BE2C (cell line): ENCODE results near the gene PDSS1.

Source experiments
- DNase-seq: peaks from one replicate; pipeline ENCODE4 v3.0.0-alpha.2; 2020
- H3K27me3 ChIP-seq: fragments of 250-450 bp; sonication (Bioruptor Pico); 2 replicates; pipeline ENCODE4 v1.5.1; 2020; ENCODE audit warnings: mild to moderate bottlenecking
- H3K36me3 ChIP-seq: fragments of 250-450 bp; sonication (Bioruptor Pico); 2 replicates; pipeline ENCODE4 v1.5.1; 2020; ENCODE audit warnings: mild to moderate bottlenecking
- H3K4me1 ChIP-seq: fragments of 250-450 bp; sonication (Bioruptor Pico); 2 replicates; pipeline ENCODE4 v1.5.1; 2020
- H3K4me3 ChIP-seq: 2 replicates; pipeline ENCODE4 v1.5.1; 2011; ENCODE audit warnings: low read depth, low read length
- H3K9me3 ChIP-seq: fragments of 250-450 bp; sonication (Bioruptor Pico); 2 replicates; pipeline ENCODE4 v1.5.1; 2020
- TF ChIP-seq, protein P1 (sequence below): IDR thresholded peaks from 2 replicates; pipeline ENCODE4 v1.5.1; 2012; ENCODE audit warnings: mild to moderate bottlenecking, low read depth, low read length

PDSS1 gene

DNA sequence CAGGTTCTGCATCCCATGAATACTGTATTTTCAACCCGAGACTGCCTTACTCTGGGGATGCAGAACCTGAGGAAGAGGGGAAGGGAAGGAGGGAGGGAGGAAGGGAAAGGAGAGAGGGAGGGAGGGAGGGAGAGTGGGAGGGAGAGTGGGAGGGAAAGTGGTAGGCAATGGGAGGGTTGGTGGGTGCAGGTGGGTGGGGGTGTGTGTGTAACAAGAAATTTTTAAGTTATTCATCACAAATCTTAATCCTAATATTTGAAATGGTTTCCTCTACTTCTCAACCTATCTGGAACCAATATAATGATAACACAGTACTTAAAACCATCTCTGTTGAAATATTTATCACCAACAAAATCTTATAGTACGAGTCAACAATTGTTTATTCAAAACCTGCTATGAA, 68.0 kb downstream of the PDSS1 start:
- Histone ChIP-seq H3K27me3 (no peaks in the 10 kb centered on the region), H3K36me3 (no peaks in the 10 kb centered on the region), H3K4me3 (no peak overlapping the region), H3K4me1 (no peaks in the 10 kb centered on the region), H3K9me3 (no peaks in the 10 kb centered on the region)
- DNase-seq, result no peak
- TF ChIP-seq, protein P1, sequence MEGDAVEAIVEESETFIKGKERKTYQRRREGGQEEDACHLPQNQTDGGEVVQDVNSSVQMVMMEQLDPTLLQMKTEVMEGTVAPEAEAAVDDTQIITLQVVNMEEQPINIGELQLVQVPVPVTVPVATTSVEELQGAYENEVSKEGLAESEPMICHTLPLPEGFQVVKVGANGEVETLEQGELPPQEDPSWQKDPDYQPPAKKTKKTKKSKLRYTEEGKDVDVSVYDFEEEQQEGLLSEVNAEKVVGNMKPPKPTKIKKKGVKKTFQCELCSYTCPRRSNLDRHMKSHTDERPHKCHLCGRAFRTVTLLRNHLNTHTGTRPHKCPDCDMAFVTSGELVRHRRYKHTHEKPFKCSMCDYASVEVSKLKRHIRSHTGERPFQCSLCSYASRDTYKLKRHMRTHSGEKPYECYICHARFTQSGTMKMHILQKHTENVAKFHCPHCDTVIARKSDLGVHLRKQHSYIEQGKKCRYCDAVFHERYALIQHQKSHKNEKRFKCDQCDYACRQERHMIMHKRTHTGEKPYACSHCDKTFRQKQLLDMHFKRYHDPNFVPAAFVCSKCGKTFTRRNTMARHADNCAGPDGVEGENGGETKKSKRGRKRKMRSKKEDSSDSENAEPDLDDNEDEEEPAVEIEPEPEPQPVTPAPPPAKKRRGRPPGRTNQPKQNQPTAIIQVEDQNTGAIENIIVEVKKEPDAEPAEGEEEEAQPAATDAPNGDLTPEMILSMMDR, result no peak

DNA sequence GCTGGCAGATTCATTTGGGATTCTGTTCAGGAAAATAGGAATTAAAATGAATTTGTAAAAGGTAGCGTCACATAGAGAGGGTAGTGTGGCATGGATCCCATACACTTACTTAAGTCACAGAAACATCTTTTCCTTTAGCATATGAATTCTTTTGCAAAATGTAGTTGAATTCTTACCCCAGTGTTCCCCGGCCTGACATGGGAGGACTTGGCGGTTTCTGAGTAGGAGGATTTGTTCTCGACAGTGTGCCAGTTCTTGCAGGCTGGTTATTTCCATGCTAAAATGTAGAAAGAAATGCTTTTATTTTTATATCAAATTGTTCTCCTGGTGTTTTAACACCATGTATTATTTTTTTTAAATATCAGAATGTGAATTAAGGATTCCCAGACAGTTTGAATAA, 72.6 kb downstream of the PDSS1 start:
- H3K9me3 ChIP-seq, result no peaks in the 10 kb centered on the region
- TF ChIP-seq, protein P1, result no peak
- no peaks in the 10 kb centered on the region for H3K36me3 ChIP-seq
- no peaks in the 10 kb centered on the region for H3K27me3 ChIP-seq
- no peak overlapping the region for H3K4me3 ChIP-seq
- H3K4me1 ChIP-seq, result no peaks in the 10 kb centered on the region
- DNase-seq, result no peak

DNA sequence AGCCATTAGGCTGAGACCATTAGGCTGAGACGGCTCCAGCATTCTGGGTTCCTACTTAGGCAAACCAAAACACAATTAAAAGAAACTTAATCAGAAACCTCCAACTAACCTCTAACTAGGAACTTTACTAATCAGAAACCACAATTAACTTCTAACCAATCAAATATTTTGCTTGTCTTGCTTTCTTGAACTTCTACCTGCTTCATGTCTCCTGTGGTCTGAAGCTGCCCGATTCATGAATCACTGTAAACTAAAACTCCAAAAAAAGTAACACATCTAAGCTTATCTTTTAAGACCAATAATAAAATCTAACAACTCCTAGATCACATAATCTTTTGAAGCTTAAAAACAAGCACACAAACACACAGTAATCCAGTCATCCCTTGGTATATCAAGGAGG, 76.1 kb downstream of the PDSS1 start:
- Histone ChIP-seq H3K4me3 (no peak overlapping the region), H3K36me3 (no peaks in the 10 kb centered on the region), H3K9me3 (no peaks in the 10 kb centered on the region), H3K27me3 (no peaks in the 10 kb centered on the region), H3K4me1 (no peaks in the 10 kb centered on the region)
- TF ChIP-seq, protein P1, result no peak
- no peak for DNase-seq

DNA sequence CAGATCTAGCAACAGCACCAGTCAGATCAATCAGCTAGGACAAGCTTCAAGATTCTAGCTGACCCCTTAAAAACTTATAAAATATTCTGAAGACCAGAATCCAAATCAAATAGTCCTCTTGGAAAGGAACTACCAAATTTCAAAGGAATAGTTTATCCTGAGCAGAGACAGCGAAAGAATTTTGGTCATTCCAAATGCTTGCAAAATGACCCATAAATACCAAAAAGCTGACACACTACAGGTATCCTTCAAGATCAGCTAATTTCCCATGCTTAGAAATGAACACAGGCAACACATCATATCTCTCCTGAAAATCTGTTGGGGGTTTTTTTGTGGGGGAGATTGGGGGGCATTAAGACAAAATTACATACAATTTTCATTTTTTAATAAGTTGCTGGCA, 78.8 kb downstream of the PDSS1 start:
- Histone ChIP-seq H3K9me3 (no peaks in the 10 kb centered on the region), H3K4me1 (no peaks in the 10 kb centered on the region), H3K27me3 (no peaks in the 10 kb centered on the region), H3K36me3 (no peaks in the 10 kb centered on the region), H3K4me3 (no peak overlapping the region)
- TF ChIP-seq, protein P1, result no peak
- no peak for DNase-seq

DNA sequence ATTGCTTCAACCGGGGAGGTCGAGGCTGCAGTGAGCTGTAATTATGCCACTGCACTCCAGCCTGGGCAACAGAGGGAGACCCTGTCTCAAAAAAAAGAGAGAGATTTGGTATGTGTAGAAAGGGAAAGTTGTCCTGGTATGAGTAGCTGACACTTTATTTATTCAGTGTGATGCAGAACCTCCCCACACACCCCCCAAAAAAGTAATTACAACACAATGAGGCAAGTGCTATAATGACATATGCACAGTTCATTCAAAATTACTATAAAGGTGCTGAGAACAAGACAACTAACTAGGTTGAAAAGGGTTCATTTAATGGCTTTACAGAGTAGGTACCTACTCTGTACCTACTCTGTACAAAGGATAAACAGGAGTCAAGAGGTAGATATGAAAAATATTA, 80.2 kb downstream of the PDSS1 start:
- no peaks in the 10 kb centered on the region for H3K4me1 ChIP-seq
- no peaks in the 10 kb centered on the region for H3K36me3 ChIP-seq
- TF ChIP-seq, protein P1, result no peak
- no peak for DNase-seq
- H3K9me3 ChIP-seq, result no peaks in the 10 kb centered on the region
- H3K4me3 ChIP-seq, result no peak overlapping the region
- no peaks in the 10 kb centered on the region for H3K27me3 ChIP-seq

DNA sequence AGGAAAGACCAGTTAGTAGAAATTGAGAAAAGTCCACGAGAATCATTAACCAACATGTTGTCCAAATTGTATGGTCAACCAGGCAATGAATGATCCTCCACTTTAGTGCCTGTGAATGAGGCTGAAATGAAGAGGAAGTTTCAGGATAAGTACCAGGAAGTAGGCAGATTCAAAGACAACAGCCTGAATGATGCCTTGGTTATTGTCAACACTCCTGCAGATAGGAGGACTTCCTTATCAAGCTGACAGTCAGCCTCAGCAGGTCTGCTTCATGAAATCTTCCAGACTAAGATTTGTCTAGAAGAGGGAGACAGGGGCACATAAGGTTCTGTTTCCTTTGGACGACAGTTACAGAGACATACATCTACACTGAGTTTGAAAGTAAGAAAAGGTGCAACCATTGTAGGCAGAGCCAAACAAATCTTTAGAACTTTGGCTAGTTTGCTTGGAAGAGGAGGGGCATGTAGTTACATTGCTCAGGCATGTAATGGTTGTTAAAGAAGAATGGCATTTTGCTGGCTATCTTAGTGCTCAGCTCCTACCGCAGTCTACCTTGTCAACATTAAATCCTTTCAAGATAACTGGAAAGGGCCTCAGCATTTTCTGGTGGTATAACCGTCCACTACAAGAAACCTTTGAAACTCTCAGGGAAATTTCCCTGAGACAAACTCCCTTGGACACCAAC, 81.8 kb downstream of the PDSS1 start:
- no peaks in the 10 kb centered on the region for H3K9me3 ChIP-seq
- TF ChIP-seq, protein P1, result no peak
- H3K36me3 ChIP-seq, result no peaks in the 10 kb centered on the region
- H3K27me3 ChIP-seq, result no peaks in the 10 kb centered on the region
- DNase-seq, result no peak
- no peak overlapping the region for H3K4me3 ChIP-seq
- H3K4me1 ChIP-seq, result no peaks in the 10 kb centered on the region
